Effector CD4-positive, alpha-beta T cell (primary cell): ENCODE results near the gene TNK1.

Experiments used
- DNase-seq: peaks from one replicate; pipeline ENCODE4 v3.0.0-alpha.2; 2020

The TNK1 gene

GRCh38 chr17:7392696-7393612 lies 12.1 kb downstream of the TNK1 start:
- DNase-seq = no peak

- DNase-seq = peak; percentile 72
Measured at GRCh38 chr17:7393613-7394451, 12.9 kb downstream of the TNK1 start.

GRCh38 chr17:7394452-7395191 lies 13.7 kb downstream of the TNK1 start, which contains the start of gene PLSCR3:
PLSCR3 (minus strand) TSS chr17:7394525; CDS start chr17:7394110, 415 bp downstream.
- DNase-seq = peak; percentile 75

- DNase-seq = no peak
Measured at GRCh38 chr17:7396147-7396546, 15.3 kb downstream of the TNK1 start.

- DNase-seq = no peak
Measured at GRCh38 chr17:7398612-7399011, 17.7 kb downstream of the TNK1 start.

GRCh38 chr17:7403043-7403726 lies 22.3 kb downstream of the TNK1 start:
- DNase-seq = peak; percentile 19

GRCh38 chr17:7403727-7403976 lies 22.8 kb downstream of the TNK1 start:
- no peak for DNase-seq

- DNase-seq = peak; percentile 93
Measured at GRCh38 chr17:7403977-7404736, 23.3 kb downstream of the TNK1 start, which contains the start of gene TMEM256. TMEM256 (minus strand) TSS chr17:7404097; CDS start chr17:7404084, 13 bp downstream.

- DNase-seq = peak; percentile 68
Measured at GRCh38 chr17:7404737-7405349, 24.0 kb downstream of the TNK1 start.

- DNase-seq = no peak
Measured at GRCh38 chr17:7405350-7406234, 24.7 kb downstream of the TNK1 start.

GRCh38 chr17:7406235-7406825 lies 25.4 kb downstream of the TNK1 start:
- no peak for DNase-seq

- DNase-seq = no peak
Measured at GRCh38 chr17:7407082-7407481, 26.2 kb downstream of the TNK1 start.

GRCh38 chr17:7407485-7408251 lies 26.8 kb downstream of the TNK1 start, which contains the start of gene NLGN2:
NLGN2 (plus strand) TSS chr17:7407845; CDS start chr17:7408256, 411 bp downstream.
- no peak for DNase-seq

GRCh38 chr17:7408252-7408727 lies 27.4 kb downstream of the TNK1 start:
- no peak for DNase-seq

GRCh38 chr17:7408863-7409262 lies 28.0 kb downstream of the TNK1 start:
- DNase-seq = no peak

GRCh38 chr17:7409716-7410115 lies 28.8 kb downstream of the TNK1 start:
- no peak for DNase-seq

- DNase-seq = no peak
Measured at GRCh38 chr17:7410634-7411426, 29.9 kb downstream of the TNK1 start.

GRCh38 chr17:7411427-7411750 lies 30.5 kb downstream of the TNK1 start:
- no peak for DNase-seq
